Right kidney (tissue), 1 donor: ENCODE results near the gene SYNGAP1.
A peak's percentile ranks its signal among the peaks of the same experiment; 100 is the strongest.

Source experiments
- DNase-seq: peaks from one replicate; pipeline ENCODE4 v3.0.0-alpha.2; 2016

Gene SYNGAP1

GRCh38 chr6:33420491-33421343 lies 852 bp downstream of the SYNGAP1 start:
- DNase-seq, result no peak

- DNase-seq, result no peak
These were observed 1.4 kb downstream of the SYNGAP1 start for GRCh38 chr6:33421344-33421643.

DNA sequence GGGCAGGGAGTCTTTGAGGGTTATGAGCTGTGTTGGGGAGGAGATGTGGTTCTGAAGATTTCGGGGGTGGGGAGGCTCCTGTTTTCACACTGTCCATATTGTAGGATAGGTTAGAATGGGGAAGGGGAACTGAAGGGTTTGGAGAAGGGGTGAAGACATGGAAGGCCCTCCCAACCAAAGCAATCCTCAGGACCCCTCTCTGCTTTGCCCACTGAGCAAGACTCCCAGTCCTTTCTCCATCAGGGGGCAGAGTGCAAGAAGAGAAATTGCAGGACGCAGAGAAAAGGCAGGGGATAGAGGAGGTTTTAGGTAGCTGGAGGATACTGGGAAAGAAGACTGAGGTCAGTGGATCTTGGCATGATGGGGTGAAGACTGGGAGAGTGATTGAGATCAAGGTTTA lies 3.9 kb downstream of the SYNGAP1 start:
- no peak for DNase-seq

DNA sequence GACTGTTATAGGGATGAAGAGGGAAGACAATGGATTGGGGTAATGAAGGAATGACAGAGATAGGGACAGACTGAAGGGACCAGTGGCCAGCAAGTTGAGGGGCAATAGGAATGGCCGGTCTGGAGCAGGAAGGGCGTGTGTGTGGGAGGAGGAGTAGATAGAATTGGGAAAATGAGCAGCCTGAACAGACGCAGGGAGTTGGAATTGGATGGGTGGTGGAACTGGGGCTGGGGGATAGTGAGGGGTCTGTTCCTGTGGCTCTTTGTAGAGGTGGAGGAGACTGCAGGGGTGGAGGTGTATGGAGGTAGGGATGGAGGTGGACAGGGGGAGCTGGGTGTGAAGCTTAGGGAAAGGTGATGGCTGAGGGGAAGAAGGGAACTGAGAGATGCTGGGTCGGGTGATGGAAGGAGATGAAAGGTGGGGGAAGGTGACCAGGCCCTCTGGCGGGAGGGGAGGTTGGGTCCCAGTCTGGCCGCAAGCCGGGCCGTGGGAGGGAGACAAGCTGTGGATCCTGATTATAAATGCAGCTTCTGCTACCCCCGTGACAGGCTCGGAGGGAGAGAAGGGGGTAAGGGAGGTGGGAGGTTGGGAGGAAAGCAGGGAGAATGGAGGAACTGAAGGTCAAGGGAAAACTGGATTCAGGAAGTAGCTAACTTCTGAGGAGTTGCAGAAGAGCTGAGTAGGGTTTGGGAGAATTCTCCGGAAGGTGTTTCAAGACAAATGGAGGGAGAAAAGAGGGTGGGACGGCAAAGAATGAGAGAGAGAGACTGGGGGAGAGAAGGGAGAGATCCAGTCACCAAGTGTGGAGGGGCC lies 5.2 kb downstream of the SYNGAP1 start:
- DNase-seq, result peak; percentile 76

DNA sequence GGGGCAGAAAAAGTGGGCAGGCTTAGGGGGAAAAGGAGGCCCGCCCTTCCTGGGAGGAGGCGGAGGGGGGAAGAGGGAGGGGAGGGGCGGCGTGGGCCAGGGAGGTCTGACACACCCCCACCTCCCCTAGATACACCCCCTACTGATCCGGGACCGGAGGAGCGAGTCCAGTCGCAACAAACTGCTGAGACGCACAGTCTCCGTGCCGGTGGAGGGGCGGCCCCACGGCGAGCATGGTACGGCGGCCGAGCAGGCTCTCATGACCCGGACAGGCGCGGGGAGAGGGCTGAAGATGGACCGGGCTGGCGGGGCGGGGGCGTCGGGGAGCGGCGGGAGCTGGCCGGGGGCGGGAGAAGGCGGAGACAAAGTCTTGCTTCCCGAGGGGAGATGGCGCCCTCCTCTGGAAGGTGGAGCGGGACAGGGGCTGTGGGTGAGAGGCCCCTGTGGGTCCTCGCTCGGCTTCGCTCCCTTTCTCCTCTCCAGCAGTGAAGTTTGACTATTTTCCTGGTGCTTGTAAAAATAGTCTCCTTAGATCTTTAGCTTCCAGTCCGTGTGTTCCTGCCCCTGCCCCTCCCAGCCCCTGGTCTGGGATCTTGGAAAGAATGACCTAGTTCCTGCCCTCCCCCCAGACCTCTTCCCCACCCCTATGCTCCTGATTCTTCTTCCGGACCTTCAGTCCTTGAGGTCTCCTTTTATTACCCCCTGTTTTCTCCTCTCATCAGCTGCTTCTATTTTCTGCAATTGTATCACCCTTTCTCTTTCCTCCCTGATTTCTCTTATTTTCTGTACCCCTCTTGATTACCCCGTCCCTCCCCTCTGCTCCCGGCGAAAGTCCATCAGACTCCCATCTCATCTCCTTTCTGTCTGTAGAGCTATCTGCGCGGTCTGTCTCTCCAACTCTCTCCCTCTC lies 6.1 kb downstream of the SYNGAP1 start:
- peak; percentile 81 for DNase-seq

- DNase-seq, result no peak
These were observed 7.0 kb downstream of the SYNGAP1 start for GRCh38 chr6:33426590-33427511.

- DNase-seq, result peak; percentile 68
These were observed 7.8 kb downstream of the SYNGAP1 start for GRCh38 chr6:33427585-33428223.

GRCh38 chr6:33428224-33428965 lies 8.5 kb downstream of the SYNGAP1 start:
- DNase-seq, result peak; percentile 58

- DNase-seq, result no peak
These were observed 9.3 kb downstream of the SYNGAP1 start for GRCh38 chr6:33428966-33429749.

DNA sequence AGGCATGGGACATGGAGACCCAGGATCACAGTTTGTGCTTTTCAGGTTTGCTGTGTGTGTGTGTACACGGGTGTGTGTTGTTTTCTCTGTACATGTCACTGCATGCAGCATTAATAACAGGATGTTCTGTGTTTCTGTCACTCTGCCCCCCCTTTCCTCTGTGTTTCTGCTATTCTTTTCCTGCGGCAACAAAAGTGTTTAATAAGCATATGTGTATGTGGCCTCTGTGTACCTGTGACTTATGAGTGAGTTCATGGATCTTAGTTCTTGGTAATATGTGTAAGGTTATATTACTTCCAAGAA lies 9.8 kb downstream of the SYNGAP1 start:
- DNase-seq, result no peak

DNA sequence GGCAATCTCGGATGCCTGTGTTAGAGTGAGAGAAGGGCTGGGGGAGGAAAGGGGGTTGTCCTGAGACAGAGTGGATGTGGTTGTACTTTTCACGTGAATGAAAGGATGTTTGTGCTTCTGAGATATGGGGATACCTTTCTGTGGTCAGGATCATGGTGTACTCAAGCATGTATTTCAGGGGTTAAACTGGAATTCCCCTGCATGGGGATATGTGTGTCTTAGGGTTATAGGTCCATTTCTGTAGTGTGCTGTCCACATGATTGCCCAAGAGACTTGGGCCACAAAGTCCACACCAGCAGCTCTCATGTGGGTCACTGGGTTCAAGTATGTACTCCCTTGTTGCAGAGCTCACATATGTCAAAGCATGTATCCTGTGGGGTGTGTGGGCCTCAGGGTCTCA lies 10.5 kb downstream of the SYNGAP1 start:
- DNase-seq, result no peak

DNA sequence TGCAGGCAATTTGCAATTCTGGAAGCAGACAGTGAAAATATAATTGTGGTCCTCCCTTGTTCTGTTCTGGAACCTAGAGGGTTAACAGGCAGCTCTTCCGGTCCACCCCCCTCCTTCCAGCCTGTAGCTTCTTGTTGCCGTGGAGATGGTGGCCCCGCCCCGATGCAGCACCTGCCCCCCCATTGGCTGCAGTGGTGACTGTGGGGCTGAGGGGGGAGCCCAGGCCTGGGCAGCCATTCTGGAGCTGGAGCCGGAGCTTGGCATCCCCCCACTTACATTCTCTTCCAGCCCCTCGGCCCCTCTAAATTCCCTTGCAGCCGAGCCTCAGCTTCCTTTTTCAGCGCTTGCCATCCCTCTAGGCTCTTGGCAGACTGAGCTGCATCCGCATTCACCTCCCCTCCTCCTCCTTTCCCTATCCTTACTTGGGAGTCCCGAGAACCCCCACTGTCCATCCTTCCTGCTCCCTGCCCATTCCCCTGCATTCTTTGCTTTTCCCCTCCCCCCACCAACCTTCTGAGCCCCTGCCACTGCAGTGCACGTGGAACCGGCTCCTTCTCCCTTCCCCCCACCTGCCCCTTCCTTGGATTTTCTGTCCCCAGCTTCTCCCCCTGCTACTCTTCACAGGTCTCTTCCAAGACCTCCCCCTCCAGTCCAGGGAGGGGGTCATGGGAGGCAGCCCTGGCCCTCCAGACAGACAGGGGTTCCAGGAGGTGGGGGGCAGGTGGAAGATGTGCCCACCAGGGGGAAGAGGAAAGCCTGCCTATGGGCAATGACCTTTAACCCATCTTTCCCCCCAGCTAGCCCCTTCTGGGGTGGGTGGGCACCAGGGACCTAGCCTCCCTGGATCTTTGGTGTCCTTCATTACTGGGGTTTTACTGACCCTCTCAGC lies 11.4 kb downstream of the SYNGAP1 start:
- peak; percentile 58 for DNase-seq

DNA sequence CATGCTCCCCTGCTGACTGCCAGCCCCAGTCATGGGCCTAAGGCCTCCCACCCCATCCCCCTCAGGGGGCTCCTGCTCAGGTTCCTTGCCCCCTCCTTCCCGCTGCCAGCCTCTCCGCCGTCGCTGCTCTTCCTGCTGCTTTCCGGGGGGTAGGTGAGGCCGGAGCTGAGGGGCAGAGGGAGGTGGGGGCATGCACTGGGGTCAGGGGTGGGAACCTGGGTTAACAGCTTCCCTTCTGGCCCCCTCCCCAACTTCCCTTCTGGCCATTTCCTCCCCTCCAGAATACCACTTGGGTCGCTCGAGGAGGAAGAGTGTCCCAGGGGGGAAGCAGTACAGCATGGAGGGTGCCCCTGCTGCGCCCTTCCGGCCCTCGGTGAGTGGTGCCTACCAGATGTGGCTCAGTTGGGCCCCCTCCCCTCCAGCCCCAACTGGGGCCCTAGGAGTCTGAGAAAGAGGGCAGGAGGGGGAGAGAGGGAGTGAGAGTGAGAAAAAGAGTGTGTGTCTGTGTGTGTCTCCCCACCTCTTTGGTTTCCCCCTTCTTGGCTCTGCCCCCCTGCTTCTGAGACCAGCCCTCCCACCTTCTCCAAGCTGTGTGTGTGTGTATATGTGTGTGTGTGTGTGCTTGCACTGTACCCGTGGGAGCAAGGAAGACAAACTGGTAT lies 12.1 kb downstream of the SYNGAP1 start:
- no peak for DNase-seq

GRCh38 chr6:33432546-33432945 lies 12.7 kb downstream of the SYNGAP1 start:
- DNase-seq, result no peak

- no peak for DNase-seq
These were observed 13.2 kb downstream of the SYNGAP1 start for GRCh38 chr6:33433001-33433543.

DNA sequence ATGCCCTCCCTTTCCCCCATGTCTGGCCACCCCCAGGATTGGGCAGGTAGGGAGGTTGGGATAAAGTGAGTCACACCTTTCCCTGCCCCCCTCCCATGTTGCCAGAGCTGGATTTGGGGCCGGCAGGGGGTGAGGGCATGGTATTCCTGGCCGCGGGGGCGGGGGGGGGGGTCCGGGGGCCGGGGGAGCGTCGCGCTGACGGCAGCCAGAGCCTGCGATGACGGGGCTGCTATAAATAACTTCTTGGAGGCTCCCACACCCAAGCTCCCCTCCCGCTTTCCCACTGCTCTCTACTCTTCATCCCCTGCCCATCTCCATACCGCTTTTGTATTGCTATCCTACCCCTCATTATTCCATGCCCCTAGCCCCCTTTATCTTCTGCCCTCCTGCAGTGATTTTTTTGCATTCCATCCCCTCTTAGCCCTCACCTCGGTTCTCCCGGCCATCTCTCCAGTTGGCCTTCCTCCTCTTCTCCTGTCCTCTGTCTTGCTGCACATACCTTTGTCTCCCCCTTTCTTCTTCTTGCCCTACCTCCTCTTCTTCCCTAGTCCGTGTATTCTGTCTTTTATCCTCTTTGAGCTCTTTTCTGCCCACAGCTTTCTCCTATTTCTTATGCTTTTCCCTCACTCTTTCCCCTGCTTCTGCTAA lies 13.8 kb downstream of the SYNGAP1 start:
- DNase-seq, result no peak

GRCh38 chr6:33434961-33435360 lies 15.1 kb downstream of the SYNGAP1 start:
- DNase-seq, result no peak
